Thoracic aorta (tissue), 2 donors: ENCODE measurements around the gene PIGS. TPM values are rescaled to one million over a fixed set of nuclear protein-coding genes. Genes with fewer than 3 reads are reported as not detected.
A peak's percentile ranks its signal among the peaks of the same experiment; 100 is the strongest.
"Not testable (repeated sequence)": the region's sequence is repeated elsewhere in the genome, so short reads cannot be mapped to it uniquely, and the experiment has no call there.

ENCODE experiments used
- ATAC-seq: fragments of 150-250 bp; one replicate; pipeline ENCODE4 v1.8.0; 2017; ENCODE audit warnings: low read depth; ENCODE audit not compliant: insufficient number of reproducible peaks, low FRiP score
- DNase-seq: peaks from one replicate; pipeline ENCODE4 v3.0.0-alpha.2; 2020; ENCODE audit warnings: low spot score
- H3K27ac ChIP-seq, 2 donors: fragments of 200-600 bp; sonication (generic); 1 replicate in 1 of 2; 2 replicates in 1 of 2; pipeline ENCODE4 v1.5.1; 2016; ENCODE audit warnings: mild to moderate bottlenecking in 2 of 2, moderate library complexity in 2 of 2
- H3K27me3 ChIP-seq: fragments of 200-600 bp; sonication (generic); replicated peaks from 2 replicates; pipeline ENCODE4 v1.6.0; 2016; ENCODE audit warnings: mild to moderate bottlenecking; ENCODE audit not compliant: insufficient read depth
- H3K36me3 ChIP-seq: fragments of 200-600 bp; sonication (generic); one replicate; pipeline ENCODE4 v1.5.1; 2016
- H3K4me1 ChIP-seq, 2 donors: fragments of 200-600 bp; sonication (generic); 1 replicate in 1 of 2; 2 replicates in 1 of 2; pipeline versions ENCODE4 v1.5.1 to v1.6.0; 2016; ENCODE audit warnings: low read depth in 2 of 2, mild to moderate bottlenecking in 1 of 2; ENCODE audit not compliant: control insufficient read depth in 1 of 2
- H3K4me3 ChIP-seq: fragments of 200-600 bp; sonication (generic); 2 replicates; pipeline ENCODE4 v1.5.1; 2016; ENCODE audit warnings: mild to moderate bottlenecking
- H3K9me3 ChIP-seq: fragments of 200-600 bp; sonication (generic); 2 replicates; pipeline ENCODE4 v1.5.1; 2016
- total RNA-seq, 2 donors: library from RNA; depleted of rRNA; stranded (reverse); fragments of >200 nt; gene quantifications; one replicate each; pipeline versions ENCODE4 v1.1.0 to v1.2.3, GENCODE V29; 2016
- TF ChIP-seq, protein P1 (sequence below): fragments of 200-600 bp; sonication (generic); IDR thresholded peaks from one replicate; pipeline ENCODE4 v1.5.1; 2019; ENCODE audit warnings: antibody characterized with exemption

Gene PIGS
- total RNA-seq, 2 donors from 2014 or later = 39.1 to 63.1 TPM

GRCh38 chr17:28524476-28525424 lies 46.6 kb downstream of the PIGS start:
- ATAC-seq (no peak), DNase-seq (no peak)
- Histone ChIP-seq H3K4me1 (peaks cover 3 to 25% of the 10 kb centered on the region in 2 donors), H3K27me3 (no peaks in the 10 kb centered on the region), H3K36me3 (no peaks in the 10 kb centered on the region), H3K27ac (peak overlapping the region in 1 of 2 donors; percentile 10), H3K4me3 (no peak overlapping the region), H3K9me3 (no peaks in the 10 kb centered on the region)
- TF ChIP-seq, protein P1, sequence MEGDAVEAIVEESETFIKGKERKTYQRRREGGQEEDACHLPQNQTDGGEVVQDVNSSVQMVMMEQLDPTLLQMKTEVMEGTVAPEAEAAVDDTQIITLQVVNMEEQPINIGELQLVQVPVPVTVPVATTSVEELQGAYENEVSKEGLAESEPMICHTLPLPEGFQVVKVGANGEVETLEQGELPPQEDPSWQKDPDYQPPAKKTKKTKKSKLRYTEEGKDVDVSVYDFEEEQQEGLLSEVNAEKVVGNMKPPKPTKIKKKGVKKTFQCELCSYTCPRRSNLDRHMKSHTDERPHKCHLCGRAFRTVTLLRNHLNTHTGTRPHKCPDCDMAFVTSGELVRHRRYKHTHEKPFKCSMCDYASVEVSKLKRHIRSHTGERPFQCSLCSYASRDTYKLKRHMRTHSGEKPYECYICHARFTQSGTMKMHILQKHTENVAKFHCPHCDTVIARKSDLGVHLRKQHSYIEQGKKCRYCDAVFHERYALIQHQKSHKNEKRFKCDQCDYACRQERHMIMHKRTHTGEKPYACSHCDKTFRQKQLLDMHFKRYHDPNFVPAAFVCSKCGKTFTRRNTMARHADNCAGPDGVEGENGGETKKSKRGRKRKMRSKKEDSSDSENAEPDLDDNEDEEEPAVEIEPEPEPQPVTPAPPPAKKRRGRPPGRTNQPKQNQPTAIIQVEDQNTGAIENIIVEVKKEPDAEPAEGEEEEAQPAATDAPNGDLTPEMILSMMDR = no peak

DNA sequence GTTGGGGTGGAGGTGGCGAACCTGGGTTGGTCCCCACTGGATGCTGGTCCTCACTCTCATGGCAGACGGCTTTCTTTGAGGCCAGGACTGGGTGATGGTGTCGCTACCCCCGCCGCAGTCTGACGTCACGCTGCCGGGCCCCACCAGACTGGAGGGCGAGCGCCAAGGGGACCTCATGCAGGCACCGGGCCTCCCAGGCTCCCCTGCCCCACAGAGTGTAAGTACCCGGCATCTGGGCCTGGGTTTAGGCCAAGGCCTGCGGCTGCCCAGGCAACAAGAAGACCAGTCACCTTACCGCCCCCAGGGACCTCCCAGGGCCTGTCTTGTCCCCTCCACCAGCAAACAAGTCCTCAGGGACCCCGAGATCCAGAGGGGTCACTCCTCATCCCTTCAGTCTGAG lies 47.4 kb downstream of the PIGS start:
- no peaks in the 10 kb centered on the region for H3K27me3 ChIP-seq
- no peak overlapping the region for H3K4me3 ChIP-seq
- DNase-seq (no peak), ATAC-seq (no peak)
- H3K9me3 ChIP-seq = no peaks in the 10 kb centered on the region
- H3K27ac ChIP-seq = no peak overlapping the region
- peaks cover 3 to 25% of the 10 kb centered on the region in 2 donors for H3K4me1 ChIP-seq
- TF ChIP-seq, protein P1 = no peak
- H3K36me3 ChIP-seq = no peaks in the 10 kb centered on the region

- no peaks in the 10 kb centered on the region for H3K27me3 ChIP-seq
- no peak overlapping the region for H3K4me3 ChIP-seq
- H3K36me3 ChIP-seq = no peaks in the 10 kb centered on the region
- TF ChIP-seq, protein P1 = no peak
- no peaks in the 10 kb centered on the region for H3K9me3 ChIP-seq
- H3K27ac ChIP-seq = no peak overlapping the region
- DNase-seq (no peak), ATAC-seq (no peak)
- H3K4me1 ChIP-seq = peaks cover 3 to 25% of the 10 kb centered on the region in 2 donors
Observed at GRCh38 chr17:28523186-28523585, 48.1 kb downstream of the PIGS start.

DNA sequence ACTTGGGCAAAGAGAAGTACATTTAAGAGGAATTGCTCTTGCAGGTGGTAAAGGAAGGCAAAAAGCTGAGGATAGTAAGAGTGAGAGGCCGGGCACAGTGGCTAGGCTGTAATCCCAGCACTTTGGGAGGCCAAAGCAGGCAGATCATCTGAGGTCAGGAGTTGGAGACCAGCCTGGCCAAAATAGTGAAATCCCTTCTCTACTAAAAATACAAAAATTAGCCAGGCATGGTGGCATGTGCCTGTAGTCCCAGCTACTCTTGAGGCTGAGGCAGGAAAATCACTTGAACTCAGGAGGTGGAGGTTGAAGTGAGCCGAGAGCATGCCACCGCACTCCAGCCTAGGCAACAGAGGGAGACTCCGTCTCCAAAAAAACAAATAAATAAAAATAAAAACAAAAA lies 49.0 kb downstream of the PIGS start:
- ATAC-seq = not testable (repeated sequence)

DNA sequence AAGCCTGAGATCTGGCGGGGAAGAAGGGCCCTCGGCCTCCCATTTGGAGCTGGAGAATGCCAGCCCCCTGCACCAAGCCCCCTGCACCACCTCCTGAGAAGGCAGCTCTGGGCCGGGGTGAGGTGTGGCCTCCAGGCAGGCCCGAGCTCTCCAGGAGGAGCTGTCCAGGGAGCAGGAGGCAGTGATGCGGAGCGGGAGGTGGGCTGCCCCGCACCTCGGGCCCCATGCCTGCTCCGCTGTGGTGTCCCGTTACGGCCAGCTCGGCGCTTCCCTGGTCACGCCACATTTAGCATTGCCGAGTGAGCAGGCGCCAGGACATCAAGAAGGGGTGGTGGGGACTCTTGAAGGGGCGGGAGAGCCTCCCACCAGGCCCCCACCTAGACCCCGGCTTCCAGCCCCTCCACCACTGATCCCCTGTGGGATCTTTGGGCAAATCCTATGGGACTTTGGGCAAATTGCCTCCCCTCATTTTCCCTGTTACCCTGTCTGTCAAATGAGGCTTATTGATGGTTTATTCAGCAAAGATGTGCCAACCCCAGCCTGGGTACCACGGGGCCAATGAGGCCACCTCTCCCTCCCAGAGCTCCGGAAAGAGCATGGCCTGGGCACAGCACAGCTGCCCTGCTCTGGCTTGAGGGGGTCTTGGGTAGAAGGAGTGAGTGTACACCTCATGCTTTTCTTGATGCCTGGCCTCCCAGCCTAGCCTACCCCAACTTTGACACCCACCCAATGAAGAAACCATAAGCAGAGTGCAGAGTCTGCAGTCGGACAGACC lies 49.8 kb downstream of the PIGS start:
- DNase-seq = no peak
- Histone ChIP-seq H3K4me1 (peaks cover 3 to 25% of the 10 kb centered on the region in 2 donors), H3K27ac (no peak overlapping the region), H3K4me3 (no peak overlapping the region), H3K36me3 (no peaks in the 10 kb centered on the region), H3K9me3 (no peaks in the 10 kb centered on the region), H3K27me3 (no peaks in the 10 kb centered on the region)
- ATAC-seq = no peak
- TF ChIP-seq, protein P1 = no peak

More for the DNA sequence above, 49.0 kb downstream of the PIGS start:
- not testable (repeated sequence) for H3K36me3 ChIP-seq, H3K4me3 ChIP-seq, DNase-seq, H3K9me3 ChIP-seq, H3K27ac ChIP-seq, H3K27me3 ChIP-seq
- peaks cover 3 to 25% of the 10 kb centered on the region in 2 donors for H3K4me1 ChIP-seq
